ENCODE measurements around the gene NFATC1.

NFATC1 gene

GRCh38 chr18:79405781-79406575 is 10.2 kb downstream of the NFATC1 start:
- TF ChIP-seq ZNF70 (CRISPR knock-in tag; IDR thresholded peaks at IDR 0.05) (no peak), BACH2 (CRISPR knock-in tag; IDR thresholded peaks at IDR 0.05; ENCODE audit: borderline replicate concordance) (no peak), SNAI2 (CRISPR knock-in tag; IDR thresholded peaks at IDR 0.05) (no peak), OSR1 (CRISPR knock-in tag; IDR thresholded peaks at IDR 0.05) (no peak), PATZ1 (CRISPR knock-in tag; IDR thresholded peaks at IDR 0.05; ENCODE audit: borderline replicate concordance) (no peak), ZC3H10 (CRISPR knock-in tag; IDR thresholded peaks at IDR 0.05) (no peak), CSDC2 (CRISPR knock-in tag; IDR thresholded peaks at IDR 0.05) (no peak), ZNF565 (CRISPR knock-in tag; conservative IDR thresholded peaks at IDR 0.05; ENCODE audit: low read depth) (no peak), CREB5 (CRISPR knock-in tag; IDR thresholded peaks at IDR 0.05; ENCODE audit: low read depth) (no peak), ISL1 (CRISPR knock-in tag; IDR thresholded peaks at IDR 0.05) (no peak), RARB (CRISPR knock-in tag; IDR thresholded peaks at IDR 0.05) (no peak), TOX (CRISPR knock-in tag; IDR thresholded peaks at IDR 0.05; ENCODE audit: borderline replicate concordance) (no peak), ZFP30 (CRISPR knock-in tag; IDR thresholded peaks at IDR 0.05) (no peak)
- no peak for ATAC-seq

- no peak for ATAC-seq
- no peak for TF ChIP-seq PATZ1 (CRISPR knock-in tag; IDR thresholded peaks at IDR 0.05; ENCODE audit: borderline replicate concordance)
- TF ChIP-seq OSR1 (CRISPR knock-in tag; IDR thresholded peaks at IDR 0.05), result no peak
- TF ChIP-seq CSRNP3 (CRISPR knock-in tag; IDR thresholded peaks at IDR 0.05), result no peak
- no peak for TF ChIP-seq CREB5 (CRISPR knock-in tag; IDR thresholded peaks at IDR 0.05; ENCODE audit: low read depth)
- no peak for TF ChIP-seq ARNTL (CRISPR knock-in tag; IDR thresholded peaks at IDR 0.05; ENCODE audit: borderline replicate concordance, low read depth)
- no peak for TF ChIP-seq RARB (CRISPR knock-in tag; IDR thresholded peaks at IDR 0.05)
- TF ChIP-seq ZFP3 (CRISPR knock-in tag; IDR thresholded peaks at IDR 0.05), result no peak
- TF ChIP-seq ZFP30 (CRISPR knock-in tag; IDR thresholded peaks at IDR 0.05), result no peak
- no peak for TF ChIP-seq BACH2 (CRISPR knock-in tag; IDR thresholded peaks at IDR 0.05; ENCODE audit: borderline replicate concordance)
- no peak for TF ChIP-seq ESRRG (CRISPR knock-in tag; IDR thresholded peaks at IDR 0.05)
- no peak for TF ChIP-seq SNAI2 (CRISPR knock-in tag; IDR thresholded peaks at IDR 0.05)
- TF ChIP-seq TOX (CRISPR knock-in tag; IDR thresholded peaks at IDR 0.05; ENCODE audit: borderline replicate concordance), result no peak
These were observed 11.0 kb downstream of the NFATC1 start for GRCh38 chr18:79406708-79407107.

- TF ChIP-seq BACH2 (CRISPR knock-in tag; IDR thresholded peaks at IDR 0.05; ENCODE audit: borderline replicate concordance) (no peak), ZC3H10 (CRISPR knock-in tag; IDR thresholded peaks at IDR 0.05) (no peak), TCF4 (CRISPR knock-in tag; IDR thresholded peaks at IDR 0.05; ENCODE audit: borderline replicate concordance) (no peak)
- no peak for ATAC-seq
These were observed 13.6 kb downstream of the NFATC1 start for GRCh38 chr18:79409313-79409712.

GRCh38 chr18:79410171-79410641 is 14.5 kb downstream of the NFATC1 start:
- no peak for ATAC-seq
- TF ChIP-seq BACH2 (CRISPR knock-in tag; IDR thresholded peaks at IDR 0.05; ENCODE audit: borderline replicate concordance), result no peak
- no peak for TF ChIP-seq SNAI2 (CRISPR knock-in tag; IDR thresholded peaks at IDR 0.05)
- TF ChIP-seq ZFP3 (CRISPR knock-in tag; IDR thresholded peaks at IDR 0.05), result no peak
- TF ChIP-seq CREB5 (CRISPR knock-in tag; IDR thresholded peaks at IDR 0.05; ENCODE audit: low read depth), result no peak
- TF ChIP-seq OSR1 (CRISPR knock-in tag; IDR thresholded peaks at IDR 0.05), result no peak
- TF ChIP-seq RARB (CRISPR knock-in tag; IDR thresholded peaks at IDR 0.05), result no peak
- no peak for TF ChIP-seq PPARA (CRISPR knock-in tag; IDR thresholded peaks at IDR 0.05; ENCODE audit: borderline replicate concordance)
